IPS DF 6.9 (cell line): Measurements from ENCODE around the gene GBA2.

Source experiments
- DNase-seq: peaks from one replicate; pipeline ENCODE4 v3.0.0-alpha.2; 2013; ENCODE audit warnings: low read depth, low spot score
- H3K27ac ChIP-seq: one replicate; pipeline ENCODE4 v1.5.1; 2013; ENCODE audit warnings: low read length, control low read depth
- H3K27me3 ChIP-seq: 2 replicates; pipeline ENCODE4 v1.6.1; 2013; ENCODE audit warnings: mild to moderate bottlenecking, low read length; ENCODE audit not compliant: control insufficient read depth, insufficient read depth
- H3K36me3 ChIP-seq: 2 replicates; pipeline ENCODE4 v1.6.1; 2013; ENCODE audit warnings: low read length; ENCODE audit not compliant: control insufficient read depth, insufficient read depth
- H3K4me1 ChIP-seq: 2 replicates; pipeline ENCODE4 v1.6.1; 2013; ENCODE audit warnings: low read length; ENCODE audit not compliant: control insufficient read depth, insufficient read depth
- H3K4me3 ChIP-seq: 2 replicates; pipeline ENCODE4 v1.5.1; 2013; ENCODE audit warnings: mild to moderate bottlenecking, low read length
- H3K9me3 ChIP-seq: 2 replicates; pipeline ENCODE4 v1.6.1; 2013; ENCODE audit warnings: low read length, inconsistent platforms; ENCODE audit not compliant: control insufficient read depth, insufficient read depth
- WGBS: extraction: QIAGEN DNeasy Blood & Tissue Kit; methylation state at CpG from one replicate; pipeline ENCODE4 v1.1.7; 2013; ENCODE audit warnings: mixed read lengths, missing lambda C conversion rate; ENCODE audit not compliant: insufficient read length, insufficient coverage; 5-methylcytosine and 5-hydroxymethylcytosine counted together

The GBA2 gene

DNA sequence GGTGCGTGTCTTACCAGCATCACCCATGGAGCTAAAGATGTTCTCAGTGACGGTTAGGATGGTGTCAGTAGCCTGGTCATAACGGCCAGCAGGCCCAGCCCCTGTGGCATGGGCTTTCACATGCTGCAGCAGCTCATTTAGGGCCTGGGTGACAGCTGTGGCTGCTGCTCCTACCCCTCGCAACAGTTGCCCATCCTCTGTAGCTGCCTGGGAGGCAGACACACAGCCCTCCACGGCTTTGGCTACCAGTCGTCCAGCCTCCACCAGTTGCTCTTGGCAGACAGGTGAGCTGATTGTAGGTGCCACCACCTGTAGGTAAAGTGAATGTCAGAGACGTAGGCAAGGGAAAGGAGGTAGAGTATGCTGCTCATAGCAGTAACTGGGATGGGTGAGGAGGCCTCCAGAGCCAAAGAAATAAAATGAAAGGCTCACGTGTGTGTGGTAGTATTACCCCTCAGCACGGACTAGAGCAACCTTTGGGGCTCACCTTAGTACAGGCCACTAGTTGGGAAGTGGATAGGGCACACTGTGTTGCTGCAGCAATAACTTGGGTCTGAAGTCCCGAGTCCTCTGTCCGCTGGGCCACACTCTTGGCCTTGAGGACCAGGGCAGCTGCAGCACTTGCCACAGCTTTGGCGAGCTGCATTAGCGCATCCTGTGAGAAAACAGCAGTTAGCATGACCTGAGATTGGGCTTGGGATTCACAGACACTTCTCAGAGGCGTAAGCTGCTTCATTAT, 31.7 kb downstream of the GBA2 start:
- DNase-seq: no peak
- Histone ChIP-seq H3K27me3 (no peaks in the 10 kb centered on the region), H3K4me3 (no peak overlapping the region), H3K9me3 (no peaks in the 10 kb centered on the region), H3K36me3 (peaks cover 51% of the 10 kb centered on the region), H3K4me1 (no peaks in the 10 kb centered on the region; the same call in 1 of the 2 replicates), H3K27ac (no peak overlapping the region)
- WGBS: no CpG with 5 or more reads among the region's 14 CpGs

DNA sequence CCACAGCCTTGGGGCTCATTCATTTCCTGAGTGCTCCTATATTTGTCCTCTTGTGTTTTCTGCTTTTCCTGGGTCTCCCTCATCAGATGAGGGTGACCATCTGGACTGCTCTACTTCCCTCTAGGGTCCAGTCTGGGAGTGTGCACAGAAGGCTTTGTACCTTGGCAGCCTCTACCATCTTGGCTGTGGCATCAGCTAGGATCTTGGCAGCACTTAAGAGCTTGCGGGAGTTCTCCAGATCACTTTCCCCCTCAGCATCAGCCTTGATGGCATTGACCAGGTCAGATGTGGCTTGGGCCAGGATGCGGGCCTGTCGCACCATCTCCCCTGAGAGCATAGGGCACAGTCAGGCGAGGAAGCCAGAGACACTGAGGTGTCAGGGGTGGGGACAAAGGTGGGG, 32.8 kb downstream of the GBA2 start:
- no CpG with 5 or more reads among the region's 4 CpGs for WGBS
- DNase-seq: no peak
- peaks cover 50% of the 10 kb centered on the region for H3K36me3 ChIP-seq

GRCh38 chr9:35714579-35715252, 34.3 kb downstream of the GBA2 start:
- WGBS: no CpG with 5 or more reads among the region's 13 CpGs
- no peak for DNase-seq
- Histone ChIP-seq H3K36me3 (peaks cover 51% of the 10 kb centered on the region), H3K27ac (no peak overlapping the region), H3K27me3 (no peaks in the 10 kb centered on the region), H3K4me1 (no peaks in the 10 kb centered on the region; the same call in 1 of the 2 replicates), H3K4me3 (no peak overlapping the region), H3K9me3 (no peaks in the 10 kb centered on the region)

More for the DNA sequence above, 32.8 kb downstream of the GBA2 start:
- no peaks in the 10 kb centered on the region for H3K27me3 ChIP-seq
- H3K27ac ChIP-seq: no peak overlapping the region
- no peaks in the 10 kb centered on the region; the same call in 1 of the 2 replicates for H3K4me1 ChIP-seq
- H3K4me3 ChIP-seq: no peak overlapping the region
- H3K9me3 ChIP-seq: no peaks in the 10 kb centered on the region

GRCh38 chr9:35714123-35714522, 34.9 kb downstream of the GBA2 start:
- H3K4me1 ChIP-seq: no peaks in the 10 kb centered on the region; the same call in 1 of the 2 replicates
- no peak for DNase-seq
- no peak overlapping the region for H3K27ac ChIP-seq
- H3K27me3 ChIP-seq: no peaks in the 10 kb centered on the region
- peaks cover 45% of the 10 kb centered on the region for H3K36me3 ChIP-seq
- WGBS: no CpG with 5 or more reads among the region's 6 CpGs
- H3K4me3 ChIP-seq: no peak overlapping the region
- H3K9me3 ChIP-seq: no peaks in the 10 kb centered on the region

DNA sequence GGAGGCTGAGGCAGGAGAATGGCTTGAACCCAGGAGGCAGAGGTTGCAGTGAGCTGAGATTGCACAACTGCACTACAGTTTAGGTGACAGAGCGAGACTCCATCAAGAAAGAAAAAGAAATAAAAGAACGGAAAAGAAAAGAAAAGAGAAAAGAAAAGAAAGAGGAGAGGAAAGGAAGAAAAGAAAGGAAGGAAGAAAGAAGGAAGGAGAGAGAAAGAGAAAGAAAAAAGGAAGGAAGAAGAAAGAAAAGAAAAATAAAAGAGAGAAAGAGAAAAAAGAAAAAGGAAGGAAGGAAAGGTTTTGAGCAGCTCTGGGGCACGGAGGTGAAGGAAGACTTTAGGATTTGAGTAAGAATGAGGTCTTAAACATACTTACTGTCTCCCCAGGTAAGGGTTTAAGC, 35.5 kb downstream of the GBA2 start:
- Histone ChIP-seq H3K4me1 (no peaks in the 10 kb centered on the region), H3K4me3 (no peak overlapping the region), H3K27ac (no peak overlapping the region), H3K27me3 (no peaks in the 10 kb centered on the region), H3K9me3 (no peaks in the 10 kb centered on the region), H3K36me3 (peaks cover 40% of the 10 kb centered on the region)
- no peak for DNase-seq
- WGBS: no CpG with 5 or more reads among the region's 3 CpGs

DNA sequence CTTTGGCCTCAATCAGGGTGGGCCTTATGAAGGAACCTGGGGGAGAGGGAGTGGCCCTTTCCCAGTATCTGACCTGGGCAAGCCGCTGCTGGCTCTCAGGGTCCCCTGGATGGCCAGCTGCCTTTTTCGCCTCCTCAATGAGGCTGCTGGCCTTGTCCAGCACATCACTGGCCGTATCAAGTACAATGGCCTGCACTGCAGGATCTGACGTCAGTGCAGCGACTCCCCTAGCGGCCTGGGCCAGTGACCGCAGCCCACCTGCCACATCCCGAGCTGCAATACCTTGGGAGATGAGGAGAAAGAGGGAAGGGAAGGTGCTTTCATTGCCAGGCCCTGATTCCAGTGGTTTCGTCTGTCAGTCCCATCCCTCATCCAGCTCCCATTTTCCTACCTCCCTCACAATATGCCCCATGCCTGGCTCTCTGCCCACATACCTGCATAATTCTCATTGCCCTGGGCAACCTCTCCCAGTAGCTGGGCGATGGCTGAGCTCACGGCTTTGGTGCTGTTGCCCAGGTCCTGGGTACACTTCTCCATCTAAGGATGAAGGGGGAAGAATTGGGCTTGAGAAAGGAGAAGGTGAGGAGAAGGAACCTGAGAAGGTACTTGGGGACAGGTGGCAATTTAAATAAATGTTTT, 36.1 kb downstream of the GBA2 start:
- no peak for DNase-seq
- H3K4me3 ChIP-seq: no peak overlapping the region
- no peak overlapping the region for H3K27ac ChIP-seq
- H3K4me1 ChIP-seq: no peaks in the 10 kb centered on the region
- no peaks in the 10 kb centered on the region for H3K27me3 ChIP-seq
- peaks cover 43% of the 10 kb centered on the region for H3K36me3 ChIP-seq
- H3K9me3 ChIP-seq: no peaks in the 10 kb centered on the region
- no CpG with 5 or more reads among the region's 11 CpGs for WGBS

GRCh38 chr9:35711501-35712428, 37.3 kb downstream of the GBA2 start:
- Histone ChIP-seq H3K36me3 (peaks cover 46% of the 10 kb centered on the region), H3K4me1 (no peaks in the 10 kb centered on the region), H3K9me3 (no peaks in the 10 kb centered on the region), H3K27me3 (no peaks in the 10 kb centered on the region), H3K27ac (no peak overlapping the region), H3K4me3 (no peak overlapping the region)
- no peak for DNase-seq
- WGBS: no CpG with 5 or more reads among the region's 21 CpGs

DNA sequence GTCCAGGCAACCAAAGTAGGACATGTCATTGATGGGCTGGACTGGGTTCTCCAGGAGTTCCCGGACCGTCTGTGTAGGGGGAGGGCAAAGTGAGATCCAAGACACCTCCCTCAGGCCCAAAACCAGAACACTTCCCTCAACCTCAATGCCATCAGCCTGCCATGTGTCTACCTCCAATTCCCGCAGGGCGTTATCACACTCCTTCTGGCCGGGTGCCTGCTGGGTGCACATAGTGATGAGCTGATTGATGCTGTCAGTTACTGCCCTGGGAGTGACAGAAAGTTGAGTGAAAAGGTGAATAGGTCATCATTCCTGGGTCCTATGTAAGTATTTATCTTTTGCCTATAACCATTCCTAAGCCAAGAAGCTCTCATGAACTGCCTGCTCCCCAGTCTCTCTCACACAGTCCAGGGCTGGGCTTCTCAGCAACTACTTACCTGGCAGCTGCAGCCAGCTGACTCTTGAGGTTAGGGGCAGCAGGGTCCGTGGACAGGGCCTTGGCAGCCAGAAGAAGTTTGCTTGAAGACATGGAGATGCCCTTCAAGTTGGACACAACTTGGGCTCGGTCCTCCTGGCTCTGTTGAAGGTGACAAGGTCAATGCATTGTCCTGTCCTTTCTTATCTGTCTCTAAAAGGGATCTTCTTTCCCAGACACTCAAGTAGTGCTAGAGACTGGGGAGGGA, 38.1 kb downstream of the GBA2 start:
- Histone ChIP-seq H3K4me3 (no peak overlapping the region), H3K9me3 (no peaks in the 10 kb centered on the region), H3K4me1 (no peaks in the 10 kb centered on the region), H3K27me3 (no peaks in the 10 kb centered on the region), H3K36me3 (peaks cover 53% of the 10 kb centered on the region), H3K27ac (no peak overlapping the region)
- WGBS: no CpG with 5 or more reads among the region's 7 CpGs
- DNase-seq: no peak

DNA sequence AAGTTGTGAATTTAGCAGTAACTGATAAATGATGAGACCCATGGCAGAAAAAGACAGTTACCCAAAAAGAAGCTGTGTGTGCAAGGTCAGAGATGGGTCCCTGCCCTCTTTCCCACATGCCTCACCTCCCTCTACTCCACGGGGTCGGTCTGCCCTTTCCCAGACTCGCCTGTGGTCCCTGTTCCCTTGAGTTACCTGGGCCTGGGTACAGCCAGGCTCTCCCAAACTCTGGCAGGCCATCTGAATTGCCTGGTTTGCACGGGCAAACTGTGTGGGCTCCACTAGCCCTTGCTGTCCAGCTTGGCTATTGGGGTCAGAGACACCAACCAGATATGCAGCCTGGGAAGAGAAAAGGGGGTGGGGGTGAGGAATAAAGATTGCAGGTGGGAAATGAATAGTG, 40.9 kb downstream of the GBA2 start:
- DNase-seq: no peak
- Histone ChIP-seq H3K4me1 (no peaks in the 10 kb centered on the region), H3K36me3 (peaks cover 66% of the 10 kb centered on the region), H3K27me3 (no peaks in the 10 kb centered on the region), H3K9me3 (no peaks in the 10 kb centered on the region), H3K27ac (no peak overlapping the region), H3K4me3 (no peak overlapping the region)
- WGBS: no CpG with 5 or more reads among the region's 4 CpGs
